A549 treated with dexamethasone at 1 μM for 4 hours (cell line): ENCODE data around the gene C3AR1. TPM values are rescaled to one million over a fixed set of nuclear protein-coding genes. Genes with fewer than 3 reads are reported as not detected.

Experiments
- total RNA-seq: library from RNA; stranded (reverse); fragments of 200-300 nt; extraction: Qiagen RNA extraction; gene quantifications from 5 replicates; pipeline ENCODE4 v1.2.3, GENCODE V29; 2022

The C3AR1 gene
- total RNA-seq: not detected in 5 replicates

GRCh38 chr12:8065991-8066594 lies at the start of gene C3AR1:
C3AR1 (minus strand) TSS chr12:8066359; CDS start chr12:8060185, 6,174 bp downstream.

GRCh38 chr12:8032242-8033152 lies 33.7 kb downstream of the C3AR1 start, which contains the start of gene FOXJ2:
FOXJ2 (plus strand) TSS chr12:8032716; CDS start chr12:8039833, 7,117 bp downstream.

Other genes starting within 250 kb of the C3AR1 start
- 0.39 to 1.1 TPM (median 0.78 TPM) in 5 replicates for gene SLC2A14, start 193.4 kb downstream of the C3AR1 start, total RNA-seq
- 7.2 to 9.9 TPM (median 9.3 TPM) in 5 replicates for gene SLC2A3, start 130.2 kb downstream of the C3AR1 start, total RNA-seq
- 8.2 to 11.6 TPM (median 10.1 TPM) in 5 replicates for gene FOXJ2, start 33.6 kb downstream of the C3AR1 start, total RNA-seq
- gene NECAP1, start 15.9 kb upstream of the C3AR1 start, total RNA-seq: 15.6 to 16.3 TPM (median 16.1 TPM) in 5 replicates
- gene CLEC4A, start 57.3 kb upstream of the C3AR1 start, total RNA-seq: 0.37 TPM in 1 of 5 replicates, not detected in the others
- gene ZNF705A, start 90.7 kb upstream of the C3AR1 start, total RNA-seq: not detected in 5 replicates
- gene FAM90A1, start 161.3 kb upstream of the C3AR1 start, total RNA-seq: 0.08 to 0.13 TPM (median 0.11 TPM) in 5 replicates